Kidney epithelial cell (primary cell): ENCODE results near the gene METTL23. TPM values are rescaled to one million over a fixed set of nuclear protein-coding genes. Genes with fewer than 3 reads are reported as not detected.
A peak's percentile ranks its signal among the peaks of the same experiment; 100 is the strongest.

Source experiments
- DNase-seq: peaks from one replicate; pipeline ENCODE4 v3.0.0-alpha.2; 2010; ENCODE audit warnings: low read depth
- H3K27me3 ChIP-seq: 2 replicates; pipeline ENCODE4 v1.6.0; 2011; ENCODE audit warnings: low read length; ENCODE audit not compliant: control insufficient read depth, insufficient read depth
- H3K36me3 ChIP-seq: 2 replicates; pipeline ENCODE4 v1.5.1; 2011; ENCODE audit warnings: low read length; ENCODE audit not compliant: control insufficient read depth, insufficient read depth
- H3K4me3 ChIP-seq: 2 replicates; pipeline ENCODE4 v1.5.1; 2011; ENCODE audit warnings: low read depth, mild to moderate bottlenecking, control low read depth, low read length
- CTCF ChIP-seq: IDR thresholded peaks from 2 replicates; pipeline ENCODE4 v1.5.1; 2011; ENCODE audit warnings: mild to moderate bottlenecking, moderate library complexity, low read length, control low read depth, inconsistent platforms; ENCODE audit not compliant: insufficient read depth, poor library complexity, severe bottlenecking
- total RNA-seq: library from RNA; depleted of rRNA; stranded (reverse); fragments of >200 nt; gene quantifications from 2 replicates; pipeline ENCODE4 v1.2.3, GENCODE V29; 2015

METTL23 gene
- total RNA-seq, 1 donor from 2014 or later = 32.8 TPM

DNA sequence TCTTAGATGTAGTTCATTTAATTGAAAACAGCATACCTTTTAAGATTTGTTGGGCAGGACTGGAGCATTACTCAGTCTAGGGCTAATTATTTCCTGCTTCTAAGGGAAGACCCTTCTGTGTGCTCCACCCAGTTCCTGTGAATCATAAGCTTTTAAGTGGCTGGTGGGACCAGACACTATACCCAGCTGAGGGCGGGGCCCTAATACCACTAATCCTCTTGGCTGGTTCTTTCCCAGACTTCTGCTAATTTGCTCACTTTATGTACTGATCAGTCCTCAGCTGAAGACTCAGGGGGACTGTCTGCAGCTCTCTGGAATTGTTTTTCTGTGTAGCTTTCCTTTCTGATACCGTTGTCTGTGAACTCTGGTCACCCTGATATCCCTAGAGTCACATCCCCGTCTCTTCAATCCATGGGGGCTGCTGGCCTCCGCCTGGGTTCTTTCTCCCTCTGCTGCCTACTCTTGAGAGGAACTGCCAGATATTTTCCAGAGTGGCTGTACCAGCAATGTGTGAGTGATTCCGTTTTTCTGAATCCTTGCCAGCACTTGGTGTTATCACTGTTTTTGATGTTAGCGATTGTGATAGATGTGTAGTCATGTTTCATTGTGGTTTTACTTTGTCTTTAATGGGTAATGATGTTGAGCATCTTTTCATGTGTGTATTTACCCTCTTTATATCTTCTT is 46.3 kb downstream of the METTL23 start:
- Histone ChIP-seq H3K36me3 (no peaks in the 10 kb centered on the region), H3K27me3 (no peaks in the 10 kb centered on the region), H3K4me3 (no peak overlapping the region)
- peak; percentile 66 for DNase-seq
- no peak for TF ChIP-seq CTCF

- H3K4me3 ChIP-seq = no peak overlapping the region
- TF ChIP-seq CTCF = no peak
- no peaks in the 10 kb centered on the region for H3K36me3 ChIP-seq
- H3K27me3 ChIP-seq = no peaks in the 10 kb centered on the region
- no peak for DNase-seq
Measured at GRCh38 chr17:76775021-76775600, 48.5 kb downstream of the METTL23 start.

DNA sequence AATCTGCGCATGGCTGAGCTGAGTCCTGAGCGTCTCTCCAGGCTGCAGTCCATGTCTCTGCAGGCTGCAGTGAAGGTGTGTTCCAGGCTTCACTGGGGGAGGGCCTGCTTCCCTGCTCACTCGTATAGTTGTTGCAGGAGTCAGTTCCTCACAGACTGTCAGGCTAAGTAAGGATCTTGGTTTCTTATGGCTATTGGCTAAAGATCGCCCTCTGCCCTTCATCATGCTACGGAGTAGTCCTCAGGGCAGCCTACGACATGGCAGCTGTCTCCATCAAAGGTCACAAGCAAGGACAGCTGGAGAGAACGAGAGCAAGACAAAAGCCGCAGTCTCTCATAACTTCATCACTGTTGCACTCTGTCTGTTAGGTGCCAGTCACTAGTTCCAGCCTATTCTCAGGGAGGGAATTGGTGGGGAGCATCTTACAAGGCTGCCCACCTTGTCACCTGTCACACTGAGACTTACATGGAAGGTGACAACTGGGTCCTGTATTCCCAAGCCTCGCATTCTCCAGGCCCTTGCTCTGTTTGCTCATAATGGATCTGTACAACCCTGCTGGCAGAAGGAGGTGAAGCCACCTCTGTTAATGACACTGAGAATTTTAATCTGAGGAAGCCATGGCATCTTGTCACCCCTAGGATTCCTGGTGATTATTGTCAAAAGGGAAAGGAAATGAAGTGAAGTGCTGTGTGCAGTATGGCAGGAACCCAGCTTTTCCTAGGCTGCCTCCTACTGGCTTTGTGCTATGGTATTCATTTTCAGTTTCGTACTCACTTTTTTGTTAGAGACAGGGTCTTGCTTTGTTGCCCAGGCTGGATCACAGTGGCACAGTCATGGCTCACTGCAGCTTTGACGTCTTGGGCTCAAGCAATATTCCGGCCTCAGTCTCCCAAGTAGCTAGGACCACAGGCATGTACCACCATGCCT is 54.7 kb downstream of the METTL23 start:
- Histone ChIP-seq H3K27me3 (no peaks in the 10 kb centered on the region), H3K4me3 (no peak overlapping the region), H3K36me3 (no peaks in the 10 kb centered on the region)
- DNase-seq = no peak
- no peak for TF ChIP-seq CTCF

- no peak for DNase-seq
- no peaks in the 10 kb centered on the region for H3K36me3 ChIP-seq
Measured at GRCh38 chr17:76783146-76783545, 56.5 kb downstream of the METTL23 start.

More at GRCh38 chr17:76783146-76783545, 56.5 kb downstream of the METTL23 start:
- Histone ChIP-seq H3K27me3 (no peaks in the 10 kb centered on the region), H3K4me3 (no peak overlapping the region)
- TF ChIP-seq CTCF = no peak

Other genes starting within 250 kb of the METTL23 start
- gene RHBDF2, start 225.4 kb upstream of the METTL23 start, total RNA-seq = 101 and 111 TPM in 2 replicates
- gene CYGB, start 189.1 kb upstream of the METTL23 start, total RNA-seq = 16.9 and 19.9 TPM in 2 replicates
- gene PRCD, start 186.8 kb upstream of the METTL23 start, total RNA-seq = not detected in 2 replicates
- gene ST6GALNAC2, start 141.0 kb upstream of the METTL23 start, total RNA-seq = 9.9 and 13.6 TPM in 2 replicates
- gene ST6GALNAC1, start 83.1 kb upstream of the METTL23 start, total RNA-seq = not detected in 2 replicates
- 110 and 142 TPM in 2 replicates for gene MXRA7, start 15.9 kb upstream of the METTL23 start, total RNA-seq
- gene JMJD6, start 233 bp upstream of the METTL23 start, total RNA-seq = 21.4 and 25.8 TPM in 2 replicates
- 185 and 217 TPM in 2 replicates for gene SRSF2, start 10.5 kb downstream of the METTL23 start, total RNA-seq
- 17.5 and 21.2 TPM in 2 replicates for gene MFSD11, start 11.3 kb downstream of the METTL23 start, total RNA-seq
- gene MGAT5B, start 141.6 kb downstream of the METTL23 start, total RNA-seq = 4.8 and 5.1 TPM in 2 replicates